ENCODE data around the gene LIMK2.
A peak's percentile ranks its signal among the peaks of the same experiment; 100 is the strongest.
"Not testable (repeated sequence)": the region's sequence is repeated elsewhere in the genome, so short reads cannot be mapped to it uniquely, and the experiment has no call there.

Gene LIMK2

GRCh38 chr22:31212783-31213629 lies 908 bp downstream of the LIMK2 start:
- DNase-seq: no peak

- DNase-seq: no peak
Observed at GRCh38 chr22:31215018-31215535, 3.0 kb downstream of the LIMK2 start.

DNA sequence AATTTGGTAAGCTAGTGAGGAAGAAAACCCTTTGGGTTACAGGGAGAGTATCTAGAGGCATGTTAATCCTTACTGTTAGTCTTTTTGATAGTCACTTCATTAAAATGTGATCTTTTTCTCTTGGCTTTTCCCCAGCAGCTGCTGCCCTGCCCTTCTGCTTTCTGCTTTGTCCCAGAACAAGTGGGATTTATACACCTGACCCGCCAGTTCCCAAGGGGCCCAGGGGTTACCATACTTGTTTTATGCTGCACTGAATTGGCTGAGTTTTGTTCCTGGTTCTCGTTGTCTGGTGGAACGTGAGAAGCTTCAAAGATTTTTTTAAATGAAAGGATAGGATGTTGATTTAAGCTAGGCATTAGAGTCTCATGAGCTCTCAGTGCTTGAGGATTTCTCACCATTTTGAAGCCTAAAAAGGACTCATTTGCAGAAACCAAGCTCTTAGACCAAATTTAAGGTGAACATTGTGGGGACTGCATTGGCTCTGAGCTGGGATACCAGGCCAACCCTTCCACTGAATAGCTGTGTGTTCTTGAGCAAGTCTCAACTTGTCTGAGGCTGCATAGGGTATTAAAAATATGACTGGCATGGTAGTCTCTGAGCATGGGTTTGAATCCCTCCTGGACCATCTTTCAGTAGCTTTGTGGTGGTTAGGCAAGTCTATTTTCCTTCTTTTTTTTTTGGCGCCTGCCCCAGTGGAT lies 6.6 kb downstream of the LIMK2 start:
- no peak for DNase-seq

DNA sequence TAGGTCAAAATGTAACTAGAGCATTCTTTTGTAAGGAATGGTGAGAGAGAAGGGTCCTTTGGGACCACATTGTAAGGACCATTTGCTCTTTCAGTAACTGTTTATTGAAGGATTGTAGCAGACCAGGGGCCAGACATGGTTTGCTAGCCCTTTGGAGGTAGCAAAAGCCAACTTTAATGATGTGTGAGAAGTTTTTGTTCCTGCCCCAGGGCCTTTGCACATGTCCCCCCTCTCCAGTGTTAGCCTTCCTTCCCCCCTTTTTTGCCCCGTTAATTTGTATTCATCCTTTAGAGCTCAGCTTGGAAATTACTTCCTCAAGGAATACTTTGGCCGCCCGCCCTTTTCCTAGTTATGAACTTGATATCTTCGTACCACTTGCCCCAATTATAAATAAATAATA lies 9.0 kb downstream of the LIMK2 start:
- no peak for DNase-seq

DNA sequence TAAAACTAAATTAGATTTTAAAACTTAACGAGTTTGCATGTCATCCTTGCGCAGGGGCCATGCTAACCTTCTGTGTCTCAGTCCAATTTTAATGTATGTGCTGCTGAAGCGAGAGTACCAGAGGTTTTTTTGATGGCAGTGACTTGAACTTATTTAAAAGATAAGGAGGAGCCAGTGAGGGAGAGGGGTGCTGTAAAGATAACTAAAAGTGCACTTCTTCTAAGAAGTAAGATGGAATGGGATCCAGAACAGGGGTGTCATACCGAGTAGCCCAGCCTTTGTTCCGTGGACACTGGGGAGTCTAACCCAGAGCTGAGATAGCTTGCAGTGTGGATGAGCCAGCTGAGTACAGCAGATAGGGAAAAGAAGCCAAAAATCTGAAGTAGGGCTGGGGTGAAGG lies 10.6 kb downstream of the LIMK2 start:
- no peak for DNase-seq

DNA sequence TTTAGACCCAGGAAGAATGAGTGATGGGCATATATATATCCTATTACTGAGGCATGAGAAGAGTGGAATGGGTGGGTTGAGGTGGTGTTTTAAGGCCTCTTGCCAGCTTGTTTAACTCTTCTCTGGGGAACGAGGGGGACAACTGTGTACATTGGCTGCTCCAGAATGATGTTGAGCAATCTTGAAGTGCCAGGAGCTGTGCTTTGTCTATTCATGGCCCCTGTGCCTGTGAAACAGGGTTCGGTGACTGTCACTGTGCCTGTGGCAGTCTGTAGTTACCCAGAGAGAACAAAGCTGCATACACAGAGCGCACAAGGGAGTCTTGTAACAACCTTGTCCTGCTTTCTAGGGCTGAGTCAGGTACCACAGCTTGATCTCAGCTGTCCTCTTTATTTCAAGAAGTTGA lies 11.7 kb downstream of the LIMK2 start:
- DNase-seq: no peak

DNA sequence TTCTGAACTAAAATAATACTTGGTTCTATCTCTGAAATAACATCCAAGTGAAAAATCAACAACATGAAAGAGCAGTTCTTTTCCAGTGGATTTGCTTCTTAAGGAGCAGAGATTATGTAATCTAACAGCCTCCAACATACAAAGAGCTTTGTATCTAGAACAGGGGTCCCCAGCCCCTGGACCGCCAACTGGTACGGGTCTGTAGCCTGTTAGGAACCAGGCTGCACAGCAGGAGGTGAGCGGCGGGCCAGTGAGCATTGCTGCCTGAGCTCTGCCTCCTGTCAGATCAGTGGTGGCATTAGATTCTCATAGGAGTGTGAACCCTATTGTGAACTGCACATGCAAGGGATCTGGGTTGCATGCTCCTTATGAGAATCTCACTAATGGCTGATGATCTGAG lies 12.6 kb downstream of the LIMK2 start:
- not testable (repeated sequence) for DNase-seq

DNA sequence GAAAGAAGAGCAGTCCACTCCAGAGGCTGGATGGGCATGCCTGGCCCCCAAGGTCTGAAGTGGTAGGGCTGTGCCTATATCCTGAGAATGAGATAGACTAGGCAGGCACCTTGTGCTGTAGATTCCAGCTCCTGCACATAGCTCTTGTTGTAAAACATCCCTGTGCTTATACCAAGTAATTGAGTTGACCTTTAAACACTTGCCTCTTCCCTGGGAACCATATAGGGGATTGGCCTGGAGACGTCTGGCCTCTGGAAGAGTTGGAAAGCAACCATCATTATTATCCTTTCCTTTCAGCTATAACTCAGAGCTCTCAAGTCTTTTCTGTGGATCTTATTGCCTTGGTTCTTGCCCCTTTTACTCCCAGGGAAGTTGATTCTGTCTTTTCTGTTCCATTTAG lies 15.1 kb downstream of the LIMK2 start:
- DNase-seq: no peak

- no peak for DNase-seq
Observed at GRCh38 chr22:31229402-31230079, 17.4 kb downstream of the LIMK2 start.

GRCh38 chr22:31230155-31230870 lies 18.2 kb downstream of the LIMK2 start:
- no peak for DNase-seq

DNA sequence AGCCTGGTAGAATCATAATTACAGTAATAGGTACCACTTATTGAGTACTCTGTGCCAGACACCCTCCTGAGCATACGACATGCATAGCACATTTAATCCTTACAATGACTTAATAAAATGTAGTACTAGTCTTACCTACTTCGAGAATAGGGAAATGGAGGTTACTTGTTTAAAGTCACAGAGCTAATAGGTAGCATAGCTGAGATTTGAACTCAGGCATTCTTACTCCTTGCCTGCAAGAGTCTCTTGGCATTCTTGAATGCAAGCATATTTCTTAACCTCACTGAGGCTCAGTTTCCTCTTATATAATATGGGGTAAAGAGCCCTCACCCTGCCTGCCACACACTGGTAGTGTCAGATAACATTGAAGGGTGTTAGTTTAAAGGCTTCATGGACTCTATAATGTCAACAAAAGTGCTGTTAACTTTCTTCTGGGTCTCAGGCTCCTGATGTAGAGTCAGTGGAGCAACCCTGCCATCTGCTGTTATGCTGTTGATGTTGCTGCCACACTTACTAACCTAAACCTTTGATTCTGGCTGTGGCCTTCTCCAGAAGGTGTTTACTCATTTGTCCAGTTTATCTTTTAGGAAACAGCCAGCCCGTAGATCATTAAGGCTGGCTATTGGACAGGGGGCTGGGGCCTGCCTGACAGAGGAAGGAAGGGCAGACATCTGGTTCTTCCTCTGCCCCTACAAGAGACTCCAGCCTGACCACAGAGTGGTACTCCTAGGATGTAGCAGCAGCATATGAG lies 18.9 kb downstream of the LIMK2 start:
- DNase-seq: peak; percentile 24

GRCh38 chr22:31233001-31233400 lies 20.9 kb downstream of the LIMK2 start:
- DNase-seq: no peak

- no peak for DNase-seq
Observed at GRCh38 chr22:31235081-31235480, 23.0 kb downstream of the LIMK2 start.

GRCh38 chr22:31236044-31236443 lies 23.9 kb downstream of the LIMK2 start:
- not testable (repeated sequence) for DNase-seq

- DNase-seq: no peak
Observed at GRCh38 chr22:31238057-31238456, 26.0 kb downstream of the LIMK2 start.

GRCh38 chr22:31239771-31240370 lies 27.8 kb downstream of the LIMK2 start:
- DNase-seq: no peak

GRCh38 chr22:31241200-31241599 lies 29.1 kb downstream of the LIMK2 start:
- no peak for DNase-seq

DNA sequence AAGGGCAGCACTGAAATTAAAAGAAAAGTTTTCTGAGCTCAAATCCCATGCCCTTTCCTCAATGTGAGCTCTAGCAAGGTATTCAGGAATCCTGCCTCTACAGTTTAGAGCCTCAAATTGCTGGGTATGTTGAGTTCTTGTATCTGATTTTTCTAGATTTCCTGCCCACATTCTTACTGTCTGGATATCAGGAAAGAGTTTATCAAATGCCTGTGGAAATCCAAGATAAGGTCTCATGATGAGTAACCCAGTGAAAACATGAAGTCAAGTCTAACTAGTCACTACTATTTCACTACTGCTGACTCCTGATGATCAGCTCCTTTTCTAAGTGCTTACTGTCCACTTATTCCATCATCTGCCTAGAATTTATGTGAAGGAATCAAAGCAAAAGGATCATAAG lies 29.8 kb downstream of the LIMK2 start:
- DNase-seq: no peak

- DNase-seq: no peak
Observed at GRCh38 chr22:31243339-31244045, 31.4 kb downstream of the LIMK2 start.

DNA sequence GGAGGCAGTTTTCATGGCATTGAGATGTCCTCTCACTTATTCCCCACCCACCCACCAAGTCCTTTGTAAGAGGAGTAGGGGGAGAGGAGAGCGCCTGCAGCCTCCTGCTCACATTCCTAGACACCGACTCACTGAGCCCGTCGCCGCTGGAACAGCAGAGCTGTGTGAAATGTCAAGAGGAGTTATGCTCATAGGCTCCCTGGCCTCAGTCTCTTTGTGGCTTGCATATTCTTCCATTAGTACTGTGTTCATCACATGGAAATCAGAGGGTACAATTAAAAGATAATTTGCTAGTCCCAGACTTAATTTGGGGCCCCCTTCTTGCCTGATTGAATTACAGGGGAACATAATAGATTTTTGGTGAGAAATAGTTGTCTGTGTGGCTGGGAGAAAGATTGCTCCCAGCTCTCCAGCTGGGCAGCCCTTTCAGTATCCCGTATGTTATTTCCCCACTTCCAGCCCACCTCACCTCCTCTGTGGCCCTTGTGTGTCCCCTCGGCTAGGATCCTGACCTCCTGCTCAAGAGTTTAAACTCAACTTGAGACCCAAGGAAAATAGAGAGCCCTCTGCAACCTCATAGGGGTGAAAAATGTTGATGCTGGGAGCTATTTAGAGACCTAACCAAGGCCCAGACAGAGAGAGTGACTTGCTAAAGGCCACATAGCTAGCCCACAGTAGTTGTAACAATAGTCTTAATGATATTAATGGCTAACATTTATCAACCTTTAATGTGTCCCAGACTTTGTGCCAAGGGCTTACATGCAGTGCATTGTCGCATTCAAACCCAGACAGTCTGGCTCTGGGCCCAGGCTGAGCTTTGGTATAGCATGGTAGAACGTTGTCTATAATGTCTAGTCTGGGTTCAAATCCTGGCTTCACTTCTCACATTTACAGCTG lies 32.2 kb downstream of the LIMK2 start:
- no peak for DNase-seq

All from stimulated activated naive CD4-positive, alpha-beta T cell treated with Interleukin-2 at 50 U/mL for 16 hours (primary cell).